KMS-11 (cell line): ENCODE measurements around the gene UBE2I.
A peak's percentile ranks its signal among the peaks of the same experiment; 100 is the strongest.

Experiments
- H2AFZ ChIP-seq: fragments of 200-600 bp; sonication (generic); 2 replicates; pipeline ENCODE4 v1.6.1; 2016; ENCODE audit warnings: antibody characterized with exemption, mixed run types, low read depth
- H3K27ac ChIP-seq: fragments of 200-600 bp; sonication (generic); 2 replicates; pipeline ENCODE4 v1.6.1; 2016; ENCODE audit warnings: mild to moderate bottlenecking, mixed run types
- H3K27me3 ChIP-seq: fragments of 200-600 bp; sonication (generic); 2 replicates; pipeline ENCODE4 v1.6.1; 2017; ENCODE audit warnings: mild to moderate bottlenecking, low read depth, mixed run types, moderate library complexity; ENCODE audit not compliant: insufficient read depth
- H3K36me3 ChIP-seq: fragments of 200-600 bp; sonication (generic); 2 replicates; pipeline ENCODE4 v1.6.1; 2017; ENCODE audit warnings: mild to moderate bottlenecking, mixed run types; ENCODE audit not compliant: insufficient read depth
- H3K4me1 ChIP-seq: fragments of 200-600 bp; sonication (generic); 2 replicates; pipeline ENCODE4 v1.6.1; 2016; ENCODE audit warnings: mild to moderate bottlenecking, low read depth, mixed run types; ENCODE audit not compliant: poor library complexity, severe bottlenecking
- H3K4me2 ChIP-seq: fragments of 200-600 bp; sonication (generic); 2 replicates; pipeline ENCODE4 v1.7.0; 2016; ENCODE audit warnings: mild to moderate bottlenecking, mixed run types
- H3K4me3 ChIP-seq: fragments of 200-600 bp; sonication (generic); IDR thresholded peaks from 2 replicates; pipeline ENCODE4 v1.6.1; 2017; ENCODE audit warnings: low read depth, low read length, mixed read lengths; ENCODE audit not compliant: insufficient read depth
- H3K79me2 ChIP-seq: fragments of 200-600 bp; sonication (generic); 2 replicates; pipeline ENCODE4 v1.6.1; 2016; ENCODE audit warnings: low read depth, mixed run types; ENCODE audit not compliant: insufficient read depth
- H3K9ac ChIP-seq: fragments of 200-600 bp; sonication (generic); 2 replicates; pipeline ENCODE4 v1.6.1; 2016; ENCODE audit warnings: mild to moderate bottlenecking, mixed run types
- H4K20me1 ChIP-seq: fragments of 200-600 bp; sonication (generic); 2 replicates; pipeline ENCODE4 v1.6.1; 2016; ENCODE audit warnings: mild to moderate bottlenecking, mixed run types; ENCODE audit not compliant: insufficient read depth
- TF ChIP-seq, protein P1 (sequence below): fragments of 200-600 bp; sonication (generic); conservative IDR thresholded peaks from 2 replicates; pipeline ENCODE4 v1.6.1; 2017; ENCODE audit warnings: low read depth, mild to moderate bottlenecking, antibody characterized with exemption, low read length, moderate library complexity, mixed read lengths

UBE2I gene

GRCh38 chr16:1299012-1299867 lies 10.2 kb upstream of the UBE2I start:
- TF ChIP-seq, protein P1, sequence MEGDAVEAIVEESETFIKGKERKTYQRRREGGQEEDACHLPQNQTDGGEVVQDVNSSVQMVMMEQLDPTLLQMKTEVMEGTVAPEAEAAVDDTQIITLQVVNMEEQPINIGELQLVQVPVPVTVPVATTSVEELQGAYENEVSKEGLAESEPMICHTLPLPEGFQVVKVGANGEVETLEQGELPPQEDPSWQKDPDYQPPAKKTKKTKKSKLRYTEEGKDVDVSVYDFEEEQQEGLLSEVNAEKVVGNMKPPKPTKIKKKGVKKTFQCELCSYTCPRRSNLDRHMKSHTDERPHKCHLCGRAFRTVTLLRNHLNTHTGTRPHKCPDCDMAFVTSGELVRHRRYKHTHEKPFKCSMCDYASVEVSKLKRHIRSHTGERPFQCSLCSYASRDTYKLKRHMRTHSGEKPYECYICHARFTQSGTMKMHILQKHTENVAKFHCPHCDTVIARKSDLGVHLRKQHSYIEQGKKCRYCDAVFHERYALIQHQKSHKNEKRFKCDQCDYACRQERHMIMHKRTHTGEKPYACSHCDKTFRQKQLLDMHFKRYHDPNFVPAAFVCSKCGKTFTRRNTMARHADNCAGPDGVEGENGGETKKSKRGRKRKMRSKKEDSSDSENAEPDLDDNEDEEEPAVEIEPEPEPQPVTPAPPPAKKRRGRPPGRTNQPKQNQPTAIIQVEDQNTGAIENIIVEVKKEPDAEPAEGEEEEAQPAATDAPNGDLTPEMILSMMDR: no peak
- no peak overlapping the region for H2AFZ ChIP-seq

GRCh38 chr16:1299868-1300203 lies 9.6 kb upstream of the UBE2I start:
- TF ChIP-seq, protein P1: no peak
- H3K9ac ChIP-seq: no peak overlapping the region
- no peak overlapping the region for H3K27ac ChIP-seq
- peaks cover 72% of the 10 kb centered on the region for H3K27me3 ChIP-seq
- H2AFZ ChIP-seq: no peak overlapping the region
- H3K36me3 ChIP-seq: no peaks in the 10 kb centered on the region
- no peak overlapping the region for H3K4me3 ChIP-seq
- H3K4me1 ChIP-seq: peaks cover 17% of the 10 kb centered on the region
- no peaks in the 10 kb centered on the region for H3K79me2 ChIP-seq
- no peak overlapping the region for H3K4me2 ChIP-seq
- H4K20me1 ChIP-seq: no peaks in the 10 kb centered on the region

More at GRCh38 chr16:1299012-1299867, 10.2 kb upstream of the UBE2I start:
- Histone ChIP-seq H3K79me2 (no peaks in the 10 kb centered on the region), H3K36me3 (no peaks in the 10 kb centered on the region), H3K27ac (no peak overlapping the region), H4K20me1 (no peaks in the 10 kb centered on the region), H3K9ac (no peak overlapping the region), H3K4me2 (no peak overlapping the region), H3K4me3 (no peak overlapping the region), H3K4me1 (peaks cover 12% of the 10 kb centered on the region), H3K27me3 (peaks cover 78% of the 10 kb centered on the region)

- H3K79me2 ChIP-seq: no peaks in the 10 kb centered on the region
- peak overlapping the region; percentile 23; the same call in 1 of the 2 replicates for H3K4me2 ChIP-seq
- peaks cover 61% of the 10 kb centered on the region for H3K27me3 ChIP-seq
- TF ChIP-seq, protein P1: peak; percentile 81
- H4K20me1 ChIP-seq: no peaks in the 10 kb centered on the region
- peaks cover 17% of the 10 kb centered on the region for H3K4me1 ChIP-seq
- peak overlapping the region; percentile 56; the same call in 1 of the 2 replicates for H2AFZ ChIP-seq
- H3K4me3 ChIP-seq: no peak overlapping the region
- no peaks in the 10 kb centered on the region for H3K36me3 ChIP-seq
- no peak overlapping the region for H3K9ac ChIP-seq
- no peak overlapping the region for H3K27ac ChIP-seq
Observed at GRCh38 chr16:1300664-1301476, 8.6 kb upstream of the UBE2I start.

- Histone ChIP-seq H3K27me3 (peaks cover 56% of the 10 kb centered on the region), H3K4me1 (peaks cover 17% of the 10 kb centered on the region), H3K9ac (no peak overlapping the region), H4K20me1 (no peaks in the 10 kb centered on the region), H3K79me2 (no peaks in the 10 kb centered on the region), H2AFZ (peak overlapping the region; percentile 56; the same call in 1 of the 2 replicates), H3K27ac (no peak overlapping the region), H3K36me3 (no peaks in the 10 kb centered on the region), H3K4me2 (no peak overlapping the region; the same call in 1 of the 2 replicates), H3K4me3 (no peak overlapping the region)
- TF ChIP-seq, protein P1: no peak
Observed at GRCh38 chr16:1301562-1301961, 7.9 kb upstream of the UBE2I start.
